ENCODE data around the gene PIGU. TPM values are rescaled to one million over a fixed set of nuclear protein-coding genes. Genes with fewer than 3 reads are reported as not detected.

The PIGU gene
- total RNA-seq, 1 experiment from 2014 or later, result 32.8 TPM

DNA sequence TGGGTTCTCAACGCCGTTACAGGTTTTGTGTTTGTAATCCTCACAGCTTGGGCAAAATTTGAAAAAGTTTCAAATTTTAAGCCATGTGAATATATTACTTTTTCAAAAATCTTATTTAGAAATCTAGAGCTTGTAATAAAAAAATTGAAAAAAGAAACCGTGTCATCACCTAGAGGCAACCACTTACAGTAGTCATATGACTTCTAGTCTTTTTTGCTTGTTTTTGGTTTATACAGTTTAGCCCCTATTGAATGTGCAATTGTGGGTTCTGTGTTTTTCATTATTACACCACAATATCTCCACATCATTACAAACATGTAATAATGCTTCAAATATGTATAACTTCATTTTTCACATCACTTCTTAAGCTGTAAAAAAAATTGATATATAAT is 159.8 kb downstream of the PIGU start:
- H3K9ac ChIP-seq (ENCODE audit: extremely low read depth, insufficient read length, low read length), result no peak overlapping the region
- no peak overlapping the region for H3T11ph ChIP-seq (ENCODE audit: low read length)
- peaks cover 7% of the 10 kb centered on the region for H3K23me2 ChIP-seq (ENCODE audit: insufficient read length, low read depth, low read length, poor library complexity, severe bottlenecking)
- no peaks in the 10 kb centered on the region for H3K4me1 ChIP-seq (ENCODE audit: insufficient read depth, low read length)
- no peak overlapping the region for H4K8ac ChIP-seq (replicated peaks; ENCODE audit: insufficient read length, low read depth, low read length)
- no peak overlapping the region for H3K56ac ChIP-seq (ENCODE audit: insufficient read length, low read depth, low read length)
- H2BK15ac ChIP-seq (ENCODE audit: low read depth, low read length), result no peak overlapping the region
- H3K9me3 ChIP-seq (ENCODE audit: control insufficient read depth, low read depth, low read length), result no peaks in the 10 kb centered on the region
- H3K4ac ChIP-seq (ENCODE audit: low read depth, low read length), result no peak overlapping the region
- Mint-ChIP-seq H3K4me1 (peaks cover 17 to 23% of the 10 kb centered on the region in 2 experiments), H3K27me3 (ENCODE audit: low read depth) (peaks cover 2% of the 10 kb centered on the region; the same call in 1 of the 2 replicates), H3K27ac (peak overlapping the region in 1 of 3 experiments; percentile 99; a peak in 2 of 7 replicates), H3K36me3 (ENCODE audit: insufficient read depth in 1 of 3, low read depth in 3 of 3) (peaks cover 0 to 32% (median 7%) of the 10 kb centered on the region in 3 experiments; a peak in 3 of 7 replicates), H3K4me3 (peak overlapping the region; percentile 93 to 97), H3K9me3 (no peaks in the 10 kb centered on the region; a peak in 1 of 5 replicates)
- no peaks in the 10 kb centered on the region for H4K20me1 ChIP-seq (ENCODE audit: control insufficient read depth, insufficient read depth, insufficient read length)
- H3K79me1 ChIP-seq (ENCODE audit: insufficient read depth, low read depth, low read length, poor library complexity, severe bottlenecking), result no peaks in the 10 kb centered on the region
- H2BK12ac ChIP-seq (ENCODE audit: insufficient read length, low read depth, low read length), result no peak overlapping the region
- DNase-seq, result no peak
- no peak overlapping the region for H3K18ac ChIP-seq (ENCODE audit: insufficient read length, low read depth, low read length)
- WGBS (ENCODE audit: extremely low coverage, insufficient read length, low lambda C conversion rate), result no CpG with 5 or more reads among the region's 3 CpGs
- no peak overlapping the region for H4K5ac ChIP-seq (ENCODE audit: insufficient read length, low read depth, low read length)
- TF ChIP-seq, protein P1, sequence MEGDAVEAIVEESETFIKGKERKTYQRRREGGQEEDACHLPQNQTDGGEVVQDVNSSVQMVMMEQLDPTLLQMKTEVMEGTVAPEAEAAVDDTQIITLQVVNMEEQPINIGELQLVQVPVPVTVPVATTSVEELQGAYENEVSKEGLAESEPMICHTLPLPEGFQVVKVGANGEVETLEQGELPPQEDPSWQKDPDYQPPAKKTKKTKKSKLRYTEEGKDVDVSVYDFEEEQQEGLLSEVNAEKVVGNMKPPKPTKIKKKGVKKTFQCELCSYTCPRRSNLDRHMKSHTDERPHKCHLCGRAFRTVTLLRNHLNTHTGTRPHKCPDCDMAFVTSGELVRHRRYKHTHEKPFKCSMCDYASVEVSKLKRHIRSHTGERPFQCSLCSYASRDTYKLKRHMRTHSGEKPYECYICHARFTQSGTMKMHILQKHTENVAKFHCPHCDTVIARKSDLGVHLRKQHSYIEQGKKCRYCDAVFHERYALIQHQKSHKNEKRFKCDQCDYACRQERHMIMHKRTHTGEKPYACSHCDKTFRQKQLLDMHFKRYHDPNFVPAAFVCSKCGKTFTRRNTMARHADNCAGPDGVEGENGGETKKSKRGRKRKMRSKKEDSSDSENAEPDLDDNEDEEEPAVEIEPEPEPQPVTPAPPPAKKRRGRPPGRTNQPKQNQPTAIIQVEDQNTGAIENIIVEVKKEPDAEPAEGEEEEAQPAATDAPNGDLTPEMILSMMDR (conservative IDR thresholded peaks at IDR 0.05), result no peak
- no peak overlapping the region for H4K91ac ChIP-seq (ENCODE audit: insufficient read length, low read depth, low read length)
- H2BK120ac ChIP-seq (ENCODE audit: low read depth, low read length, poor library complexity, severe bottlenecking), result no peak overlapping the region
- H2BK20ac ChIP-seq (ENCODE audit: low read depth, low read length, poor library complexity, severe bottlenecking), result no peak overlapping the region
- no peak overlapping the region for H2AK5ac ChIP-seq (ENCODE audit: insufficient read length, low read length)
- no peak overlapping the region for H3K23ac ChIP-seq (ENCODE audit: insufficient read length, low read depth, low read length)
- H3K79me2 ChIP-seq (ENCODE audit: insufficient read depth, low read length), result peaks cover 5% of the 10 kb centered on the region; the same call in 1 of the 2 replicates
- H2BK5ac ChIP-seq (ENCODE audit: insufficient read length, low read length), result no peak overlapping the region
- H3K27ac ChIP-seq (ENCODE audit: insufficient read length, low read depth, low read length), result no peak overlapping the region
- H3K14ac ChIP-seq (ENCODE audit: insufficient read depth, low read length), result no peak overlapping the region
- no peak overlapping the region for H2AFZ ChIP-seq (ENCODE audit: low read length)
- no peaks in the 10 kb centered on the region for H3K27me3 ChIP-seq (ENCODE audit: insufficient read depth, low read length)
- peak overlapping the region; percentile 84 for H3K4me2 ChIP-seq (ENCODE audit: insufficient read depth, insufficient read length, low read length)
